Spleen (tissue), 3 donors: ENCODE data around the gene DMC1.

Source experiments
- POLR2A ChIP-seq, 3 donors: fragments of 450-650 bp; IDR thresholded peaks; one replicate each; pipeline ENCODE4 v1.5.1; 2017; ENCODE audit warnings: antibody characterized with exemption in 3 of 3, mild to moderate bottlenecking in 1 of 3
- POLR2AphosphoS5 ChIP-seq, 3 donors: sonication (generic); formaldehyde crosslinking; IDR thresholded peaks; one replicate each; pipeline ENCODE4 v1.5.1; 2017; ENCODE audit warnings: antibody characterized with exemption in 3 of 3

DNA sequence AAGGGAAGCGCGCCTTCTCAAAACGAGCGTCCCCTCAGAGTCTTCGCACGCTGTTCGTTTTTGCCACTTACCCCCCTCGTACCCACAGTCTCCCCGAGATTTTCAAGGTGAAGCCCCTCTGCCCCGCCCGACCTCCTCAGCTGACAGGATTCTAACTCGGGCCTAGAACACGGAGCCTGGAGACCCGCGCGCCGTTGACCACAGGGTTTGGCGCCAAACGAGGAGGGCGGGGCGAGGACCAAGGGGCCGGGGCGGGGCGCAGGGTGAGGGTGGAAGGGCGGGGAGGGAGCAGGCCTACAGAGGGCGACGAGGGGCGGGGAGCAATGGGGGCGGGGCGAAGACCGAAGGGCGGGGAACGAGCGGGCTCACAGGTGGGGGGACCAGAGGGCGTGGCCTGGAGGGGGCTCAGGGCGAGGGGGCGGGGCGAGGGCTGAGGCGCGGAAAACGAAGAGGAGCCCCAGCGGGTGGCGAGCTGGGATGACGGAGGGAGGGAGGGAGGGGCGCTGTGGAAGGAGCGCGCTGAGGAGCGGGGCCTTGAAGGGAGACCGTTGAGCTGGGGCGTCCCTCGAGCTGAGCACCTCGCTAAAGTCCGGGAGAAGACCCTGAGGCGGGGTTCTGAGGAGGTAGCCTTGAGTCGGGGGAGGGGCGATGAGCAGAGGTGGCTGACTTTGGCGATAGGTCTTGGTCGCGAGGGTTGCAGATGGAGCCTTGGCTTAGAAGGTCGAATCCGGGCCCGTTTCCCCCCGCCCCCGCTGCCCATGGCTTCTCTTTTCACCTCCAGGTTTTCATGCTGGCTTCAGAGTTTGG lies at the start of gene DMC1:
- TF ChIP-seq POLR2AphosphoS5 (IDR thresholded peaks at IDR 0.05) (peak; percentile 31 to 74 (median 70)), POLR2A (IDR thresholded peaks at IDR 0.05) (no peak)
